ENCODE measurements around the gene NPLOC4.

NPLOC4 gene

GRCh38 chr17:81557276-81558114 lies 79.4 kb downstream of the NPLOC4 start:
- H3K4me3 ChIP-seq (replicated peaks; ENCODE audit: insufficient read depth, low read length): no peak overlapping the region
- TF ChIP-seq GABPA (IDR thresholded peaks at IDR 0.05; ENCODE audit: low read depth) (no peak), REST (IDR thresholded peaks at IDR 0.05; ENCODE audit: insufficient replicate concordance, low read depth) (no peak), CTCF (IDR thresholded peaks at IDR 0.05; ENCODE audit: insufficient read depth, low read length) (no peak), SPI1 (IDR thresholded peaks at IDR 0.05; ENCODE audit: borderline replicate concordance, low read depth) (no peak), POLR2AphosphoS5 (IDR thresholded peaks at IDR 0.05; ENCODE audit: low read depth) (0 out of 2 replicates have a peak, but pooled peaks have one; percentile 14)
- no peaks in the 10 kb centered on the region for H3K27me3 ChIP-seq (ENCODE audit: insufficient read depth, poor library complexity, severe bottlenecking)
- DNase-seq (ENCODE audit: low read depth in 1 of 2, low spot score in 1 of 2): no peak
- no peak overlapping the region for H3K27ac ChIP-seq (replicated peaks)

GRCh38 chr17:81556863-81557262 lies 80.0 kb downstream of the NPLOC4 start:
- Histone ChIP-seq H3K4me3 (replicated peaks; ENCODE audit: insufficient read depth, low read length) (no peak overlapping the region), H3K27me3 (ENCODE audit: insufficient read depth, poor library complexity, severe bottlenecking) (no peaks in the 10 kb centered on the region), H3K27ac (replicated peaks) (no peak overlapping the region)
- DNase-seq (ENCODE audit: low read depth in 1 of 2, low spot score in 1 of 2): no peak
- TF ChIP-seq GABPA (IDR thresholded peaks at IDR 0.05; ENCODE audit: low read depth) (no peak), POLR2AphosphoS5 (IDR thresholded peaks at IDR 0.05; ENCODE audit: low read depth) (no peak), SPI1 (IDR thresholded peaks at IDR 0.05; ENCODE audit: borderline replicate concordance, low read depth) (no peak), CTCF (IDR thresholded peaks at IDR 0.05; ENCODE audit: insufficient read depth, low read length) (no peak), REST (IDR thresholded peaks at IDR 0.05; ENCODE audit: insufficient replicate concordance, low read depth) (no peak)

GRCh38 chr17:81556175-81556691 lies 80.7 kb downstream of the NPLOC4 start:
- TF ChIP-seq SPI1 (IDR thresholded peaks at IDR 0.05; ENCODE audit: borderline replicate concordance, low read depth) (no peak), POLR2AphosphoS5 (IDR thresholded peaks at IDR 0.05; ENCODE audit: low read depth) (no peak), GABPA (IDR thresholded peaks at IDR 0.05; ENCODE audit: low read depth) (no peak), CTCF (IDR thresholded peaks at IDR 0.05; ENCODE audit: insufficient read depth, low read length) (no peak), REST (IDR thresholded peaks at IDR 0.05; ENCODE audit: insufficient replicate concordance, low read depth) (no peak)
- Histone ChIP-seq H3K27me3 (ENCODE audit: insufficient read depth, poor library complexity, severe bottlenecking) (no peaks in the 10 kb centered on the region), H3K27ac (replicated peaks) (no peak overlapping the region), H3K4me3 (replicated peaks; ENCODE audit: insufficient read depth, low read length) (no peak overlapping the region)
- DNase-seq (ENCODE audit: low read depth in 1 of 2, low spot score in 1 of 2): no peak

Data from HL-60 (cell line).